Epithelial cell of esophagus (primary cell): ENCODE measurements around the gene RIT1.
"Not testable (repeated sequence)": the region's sequence is repeated elsewhere in the genome, so short reads cannot be mapped to it uniquely, and the experiment has no call there.

ENCODE experiments used
- DNase-seq: peaks from one replicate; pipeline ENCODE4 v3.0.0; 2010; ENCODE audit warnings: low read depth
- H3K4me3 ChIP-seq: 2 replicates; pipeline ENCODE4 v1.5.1; 2011; ENCODE audit warnings: mild to moderate bottlenecking, low read length, control low read depth
- CTCF ChIP-seq: IDR thresholded peaks from 2 replicates; pipeline ENCODE4 v1.5.1; 2011; ENCODE audit warnings: low read depth, mild to moderate bottlenecking, low read length, control low read depth, inconsistent platforms; ENCODE audit not compliant: insufficient read depth; ENCODE audit errors: missing control alignments

The RIT1 gene

GRCh38 chr1:155909894-155910293 lies 1.3 kb downstream of the RIT1 start:
- no peak for TF ChIP-seq CTCF
- peak overlapping the region; percentile 69 for H3K4me3 ChIP-seq
- peak; percentile 91 for DNase-seq

GRCh38 chr1:155904261-155904660 lies 6.9 kb downstream of the RIT1 start:
- no peak overlapping the region for H3K4me3 ChIP-seq
- TF ChIP-seq CTCF, result no peak
- no peak for DNase-seq

GRCh38 chr1:155900161-155900560 lies 11.0 kb downstream of the RIT1 start:
- no peak for DNase-seq
- TF ChIP-seq CTCF, result no peak
- H3K4me3 ChIP-seq, result no peak overlapping the region

- no peak for TF ChIP-seq CTCF
- DNase-seq, result no peak
These were observed 11.5 kb downstream of the RIT1 start for GRCh38 chr1:155899683-155900082.

GRCh38 chr1:155898888-155899287 lies 12.3 kb downstream of the RIT1 start:
- no peak for TF ChIP-seq CTCF
- H3K4me3 ChIP-seq, result no peak overlapping the region
- no peak for DNase-seq

More at GRCh38 chr1:155899683-155900082, 11.5 kb downstream of the RIT1 start:
- no peak overlapping the region for H3K4me3 ChIP-seq

- H3K4me3 ChIP-seq, result no peak overlapping the region
- no peak for DNase-seq
- no peak for TF ChIP-seq CTCF
These were observed 13.4 kb downstream of the RIT1 start for GRCh38 chr1:155897746-155898145.

GRCh38 chr1:155896476-155896875 lies 14.7 kb downstream of the RIT1 start:
- not testable (repeated sequence) for H3K4me3 ChIP-seq, DNase-seq

- DNase-seq, H3K4me3 ChIP-seq: not testable (repeated sequence)
These were observed 15.5 kb downstream of the RIT1 start for GRCh38 chr1:155895617-155896016.
